Lower leg skin (tissue), 4 donors: ENCODE results near the gene C4orf50. TPM values are rescaled to one million over a fixed set of nuclear protein-coding genes. Genes with fewer than 3 reads are reported as not detected.
"Not testable (repeated sequence)": the region's sequence is repeated elsewhere in the genome, so short reads cannot be mapped to it uniquely, and the experiment has no call there.

Source experiments
- DNase-seq, 2 donors: peaks; one replicate each; pipeline ENCODE4 v3.0.0-alpha.2; 2019; ENCODE audit warnings: low spot score in 2 of 2
- H3K4me3 ChIP-seq: fragments of 200-600 bp; sonication (generic); 2 replicates; pipeline ENCODE4 v1.5.1; 2017; ENCODE audit warnings: mild to moderate bottlenecking, low read depth; ENCODE audit not compliant: poor library complexity, severe bottlenecking
- POLR2A ChIP-seq, 2 donors: fragments of 450-650 bp; IDR thresholded peaks; one replicate each; pipeline ENCODE4 v1.6.1; 2016 to 2017; ENCODE audit warnings: antibody characterized with exemption in 2 of 2, mild to moderate bottlenecking in 1 of 2, moderate library complexity in 1 of 2
- WGBS, 2 donors: methylation state at CpG; one replicate each; pipeline ENCODE4 v1.1.5; 2018; 5-methylcytosine and 5-hydroxymethylcytosine counted together
- intact Hi-C: fragments of 100-400 bp; cut with DNase I; formaldehyde crosslinking; loops from one replicate; pipeline ENCODE4 v1.15.0; 2023; ENCODE audit warnings: low total_unique reads
- total RNA-seq, 4 donors: library from RNA; depleted of rRNA; stranded (reverse); fragments of >200 nt; gene quantifications; one replicate each; pipeline ENCODE4 v1.1.0, GENCODE V29; 2016
- TF ChIP-seq, protein P1 (sequence below), 3 donors: fragments of 450-650 bp; IDR thresholded peaks; one replicate each; pipeline ENCODE4 v1.5.1; 2016; ENCODE audit warnings: antibody characterized with exemption in 3 of 3, mild to moderate bottlenecking in 3 of 3, moderate library complexity in 2 of 3

C4orf50 gene
- total RNA-seq, 4 donors from 2014 or later, result not detected

DNA sequence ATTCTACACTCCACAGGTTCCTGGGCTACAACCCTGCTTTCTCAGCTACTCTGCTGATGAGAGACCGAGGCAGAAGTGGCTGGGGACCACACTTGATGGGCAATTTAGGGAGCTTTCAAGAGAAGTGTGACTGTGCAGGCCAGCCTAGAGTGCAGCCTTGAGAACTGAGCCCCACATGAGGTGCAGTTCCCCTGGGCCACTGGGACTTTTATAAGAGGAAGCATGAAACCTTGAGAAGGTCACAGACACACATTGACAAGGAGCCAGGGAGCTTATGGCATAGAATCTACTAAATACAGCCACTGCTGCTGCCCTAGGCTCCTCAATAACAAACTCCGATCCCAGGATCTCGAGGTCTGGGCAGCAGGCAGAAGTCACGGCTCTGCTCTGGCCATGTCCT, 13.1 kb downstream of the C4orf50 start:
- DNase-seq, result no peak
- TF ChIP-seq, protein P1, sequence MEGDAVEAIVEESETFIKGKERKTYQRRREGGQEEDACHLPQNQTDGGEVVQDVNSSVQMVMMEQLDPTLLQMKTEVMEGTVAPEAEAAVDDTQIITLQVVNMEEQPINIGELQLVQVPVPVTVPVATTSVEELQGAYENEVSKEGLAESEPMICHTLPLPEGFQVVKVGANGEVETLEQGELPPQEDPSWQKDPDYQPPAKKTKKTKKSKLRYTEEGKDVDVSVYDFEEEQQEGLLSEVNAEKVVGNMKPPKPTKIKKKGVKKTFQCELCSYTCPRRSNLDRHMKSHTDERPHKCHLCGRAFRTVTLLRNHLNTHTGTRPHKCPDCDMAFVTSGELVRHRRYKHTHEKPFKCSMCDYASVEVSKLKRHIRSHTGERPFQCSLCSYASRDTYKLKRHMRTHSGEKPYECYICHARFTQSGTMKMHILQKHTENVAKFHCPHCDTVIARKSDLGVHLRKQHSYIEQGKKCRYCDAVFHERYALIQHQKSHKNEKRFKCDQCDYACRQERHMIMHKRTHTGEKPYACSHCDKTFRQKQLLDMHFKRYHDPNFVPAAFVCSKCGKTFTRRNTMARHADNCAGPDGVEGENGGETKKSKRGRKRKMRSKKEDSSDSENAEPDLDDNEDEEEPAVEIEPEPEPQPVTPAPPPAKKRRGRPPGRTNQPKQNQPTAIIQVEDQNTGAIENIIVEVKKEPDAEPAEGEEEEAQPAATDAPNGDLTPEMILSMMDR (IDR thresholded peaks at IDR 0.05), result no peak
- TF ChIP-seq POLR2A (IDR thresholded peaks at IDR 0.05), result no peak
- H3K4me3 ChIP-seq, result no peak overlapping the region
- intact Hi-C loops, result no loop called here
- 75 to 92% methylated on average over 4 of the region's 4 CpGs for WGBS, 2 donors

DNA sequence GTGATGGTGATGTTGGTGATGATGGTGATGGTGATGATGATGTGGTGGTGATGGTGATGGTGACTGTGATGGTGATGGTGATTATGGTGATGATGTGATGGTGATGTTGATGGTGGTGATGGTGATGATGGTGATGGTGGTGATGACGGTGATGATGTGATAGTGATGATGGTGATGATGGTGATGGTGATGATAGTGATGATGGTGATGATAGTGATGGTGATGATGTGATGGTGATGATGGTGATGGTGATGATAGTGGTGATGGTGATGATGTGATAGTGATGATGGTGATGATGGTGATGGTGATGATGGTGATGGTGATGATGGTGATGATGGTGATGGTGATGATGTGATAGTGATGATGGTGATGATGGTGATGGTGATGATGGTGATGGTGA, 14.7 kb downstream of the C4orf50 start:
- WGBS, 2 donors, result 68 to 91% methylated on average over 1 of the region's 1 CpG
- H3K4me3 ChIP-seq, intact Hi-C loops: not testable (repeated sequence)
- DNase-seq, result peak in 1 of 2 donors; percentile 14

DNA sequence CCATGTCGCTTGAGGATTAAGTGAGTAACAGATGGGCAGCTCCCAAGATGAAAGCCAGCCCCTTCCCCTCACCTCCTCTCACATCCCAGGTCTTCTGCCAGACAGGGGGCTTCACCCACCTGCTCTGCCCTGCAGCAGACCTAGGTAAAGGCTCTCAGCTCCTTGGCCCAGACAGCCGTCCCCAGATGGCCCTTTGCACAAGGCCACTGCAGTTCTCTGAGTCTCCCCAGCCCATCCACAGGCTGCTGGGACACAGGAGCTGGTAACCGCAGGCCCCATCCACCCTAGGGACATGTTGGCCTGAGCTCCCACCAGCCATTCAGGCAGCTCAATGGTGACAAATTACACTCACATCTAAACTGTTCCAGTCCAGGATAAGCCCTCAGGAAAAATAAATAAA, 15.3 kb downstream of the C4orf50 start:
- no peak overlapping the region for H3K4me3 ChIP-seq
- intact Hi-C loops, result no loop called here
- TF ChIP-seq POLR2A (IDR thresholded peaks at IDR 0.05), result no peak
- TF ChIP-seq, protein P1 (IDR thresholded peaks at IDR 0.05), result no peak
- WGBS, 2 donors, result 86 to 100% methylated on average over 3 of the region's 3 CpGs
- DNase-seq, result peak in 1 of 2 donors; percentile 63

DNA sequence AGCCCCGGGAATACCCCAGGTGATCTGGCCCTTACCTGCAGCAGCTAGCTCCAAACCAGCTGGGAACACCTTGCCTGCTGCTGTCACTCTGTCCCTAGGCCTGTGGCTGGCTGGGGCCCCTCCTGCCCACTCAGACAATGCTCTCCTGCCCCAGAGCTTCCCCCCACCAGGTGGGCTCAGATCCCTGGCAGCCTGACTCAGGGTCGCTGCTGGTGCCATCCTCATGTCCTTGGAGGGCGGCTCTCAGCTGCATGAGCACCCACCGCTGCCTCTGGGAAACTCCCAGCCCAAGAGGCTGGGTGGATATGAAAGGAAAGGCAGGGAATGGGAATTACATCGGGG, 15.8 kb downstream of the C4orf50 start:
- intact Hi-C loops, result no loop called here
- H3K4me3 ChIP-seq, result no peak overlapping the region
- DNase-seq, result peak in 1 of 2 donors; percentile 45
- TF ChIP-seq POLR2A (IDR thresholded peaks at IDR 0.05), result no peak
- TF ChIP-seq, protein P1 (IDR thresholded peaks at IDR 0.05), result no peak
- 69 to 72% methylated on average over 5 of the region's 5 CpGs for whole genome bisulfite sequencing, 2 donors

DNA sequence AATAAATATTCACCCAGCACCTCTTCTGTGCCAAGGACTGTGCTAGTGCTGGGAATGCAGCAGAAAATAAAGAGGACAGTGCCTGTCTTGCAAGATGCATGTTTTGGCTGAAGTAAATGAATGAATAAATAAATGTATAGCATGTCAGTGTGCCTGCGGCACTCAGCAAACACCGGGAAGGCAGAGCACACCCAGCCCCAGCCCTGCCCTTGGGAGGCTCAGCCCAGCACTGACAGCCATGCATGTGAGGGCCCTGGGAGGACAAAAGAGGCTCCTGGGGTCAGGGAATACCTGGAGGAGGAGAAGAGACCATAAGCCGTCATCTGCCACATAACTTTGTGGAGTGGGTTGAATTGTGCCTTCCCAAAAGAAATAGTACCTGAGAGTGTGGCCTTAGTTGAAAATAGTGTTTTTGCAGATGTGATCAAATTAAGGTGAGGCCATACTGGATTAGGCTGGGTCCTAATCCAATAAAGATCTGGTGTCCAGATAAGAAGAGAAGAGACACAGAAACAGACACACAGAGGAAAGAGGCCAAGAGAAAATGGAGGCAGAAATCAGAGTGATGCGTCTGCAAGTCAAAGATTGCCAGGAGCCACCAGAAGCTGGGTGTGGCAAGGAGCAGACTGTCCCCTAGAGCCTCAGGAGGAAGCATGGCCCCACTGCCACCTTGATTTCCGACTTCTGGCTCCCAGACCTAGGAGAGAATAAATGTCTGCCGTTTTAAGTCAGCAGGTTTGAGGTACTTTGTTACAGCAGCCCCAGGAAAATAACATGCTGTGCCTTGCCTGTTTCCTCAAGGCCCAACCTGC, 16.3 kb downstream of the C4orf50 start:
- WGBS, 2 donors, result 45 to 47% methylated on average over 6 of the region's 6 CpGs
- no peak overlapping the region for H3K4me3 ChIP-seq
- intact Hi-C loops, result no loop called here
- TF ChIP-seq, protein P1 (IDR thresholded peaks at IDR 0.05), result no peak
- peak in 1 of 2 donors; percentile 32 for DNase-seq

DNA sequence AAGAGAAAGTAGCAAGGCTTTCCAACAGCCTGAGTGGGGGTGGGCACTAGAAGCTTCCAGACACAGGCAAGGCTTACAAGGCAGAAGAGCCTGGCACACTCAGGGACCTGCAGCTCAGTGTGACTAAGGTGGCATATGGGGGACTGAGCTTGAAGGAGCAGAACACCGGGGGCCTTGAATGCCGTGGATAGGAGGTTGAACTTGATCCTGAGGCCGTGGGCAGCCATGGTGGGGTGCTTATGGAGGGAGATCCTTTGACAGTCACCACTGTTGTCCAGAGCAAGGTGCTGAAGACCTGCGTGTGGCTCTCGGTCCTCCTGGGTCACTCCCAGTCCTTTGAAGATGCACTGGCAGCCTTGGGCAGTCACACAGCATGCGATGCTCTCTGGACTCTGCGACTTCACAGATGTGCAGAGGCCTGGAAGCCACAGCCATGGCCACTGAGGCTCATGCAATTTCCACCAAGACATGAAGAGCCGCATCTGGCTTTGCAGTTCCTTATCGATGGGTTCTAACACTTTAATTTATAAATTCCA, 18.3 kb downstream of the C4orf50 start:
- H3K4me3 ChIP-seq, result no peak overlapping the region
- DNase-seq, result peak in 1 of 2 donors; percentile 43
- TF ChIP-seq, protein P1 (IDR thresholded peaks at IDR 0.05), result no peak
- TF ChIP-seq POLR2A (IDR thresholded peaks at IDR 0.05), result no peak
- WGBS, 2 donors, result 86 to 89% methylated on average over 9 of the region's 9 CpGs
- intact Hi-C loops, result loop anchor here (10.0 kb wide), 1 partner anchor 85 kb away; no protein-coding TSS in a partner anchor
